GM23338 (cell line): Measurements from ENCODE around the gene IL7R. TPM values are rescaled to one million over a fixed set of nuclear protein-coding genes. Genes with fewer than 3 reads are reported as not detected.

Experiments
- ATAC-seq: fragments of 200-7000 bp; cut with Tn5 transposase; 3 replicates; pipeline ENCODE4 v1.9.1; 2020
- DNase-seq: peaks from one replicate; pipeline ENCODE4 v3.0.0-alpha.2; 2015; ENCODE audit warnings: low spot score
- H2AFZ ChIP-seq: fragments of 200-600 bp; sonication (generic); 2 replicates; pipeline ENCODE4 v1.8.0; 2016; ENCODE audit warnings: antibody characterized with exemption, mild to moderate bottlenecking, moderate library complexity
- H3F3A ChIP-seq: fragments of 200-600 bp; sonication (generic); replicated peaks from 2 replicates; pipeline ENCODE4 v1.8.0; 2017; ENCODE audit warnings: antibody characterized with exemption, mixed run types, low read depth
- H3K27ac ChIP-seq: fragments of 200-600 bp; sonication (generic); 2 replicates; pipeline ENCODE4 v1.6.1; 2016; ENCODE audit warnings: low read depth
- H3K27me3 ChIP-seq: fragments of 200-600 bp; sonication (generic); 2 replicates; pipeline ENCODE4 v1.8.0; 2016; ENCODE audit warnings: mild to moderate bottlenecking, mixed run types, moderate library complexity; ENCODE audit not compliant: insufficient read depth
- H3K36me3 ChIP-seq: fragments of 200-600 bp; sonication (generic); 2 replicates; pipeline ENCODE4 v1.8.0; 2016; ENCODE audit warnings: mild to moderate bottlenecking; ENCODE audit not compliant: insufficient read depth
- H3K4me1 ChIP-seq: fragments of 200-600 bp; sonication (generic); 2 replicates; pipeline ENCODE4 v1.8.0; 2016; ENCODE audit warnings: mild to moderate bottlenecking, moderate library complexity; ENCODE audit not compliant: insufficient read depth
- H3K4me2 ChIP-seq: fragments of 200-600 bp; sonication (generic); 2 replicates; pipeline ENCODE4 v1.7.1; 2017; ENCODE audit warnings: mixed run types
- H3K4me3 ChIP-seq: fragments of 200-600 bp; sonication (generic); 2 replicates; pipeline ENCODE4 v1.6.1; 2016; ENCODE audit warnings: mixed run types
- H3K79me2 ChIP-seq: fragments of 200-600 bp; sonication (generic); replicated peaks from 2 replicates; pipeline ENCODE4 v1.8.0; 2017; ENCODE audit warnings: mild to moderate bottlenecking; ENCODE audit not compliant: insufficient read depth
- H3K9me2 ChIP-seq: fragments of 200-600 bp; sonication (generic); 2 replicates; pipeline ENCODE4 v1.8.0; 2017; ENCODE audit not compliant: insufficient read depth
- H4K20me1 ChIP-seq: fragments of 200-600 bp; sonication (generic); replicated peaks from 2 replicates; pipeline ENCODE4 v1.8.0; 2017; ENCODE audit warnings: mild to moderate bottlenecking; ENCODE audit not compliant: insufficient read depth
- H3K27ac Mint-ChIP-seq: 2 replicates; pipeline ENCODE4 v1.8.0; 2020; ENCODE audit warnings: inconsistent platforms, mild to moderate bottlenecking, moderate library complexity, mixed read lengths
- H3K27me3 Mint-ChIP-seq: 3 replicates; pipeline ENCODE4 v1.8.0; 2022; ENCODE audit warnings: low read depth, mild to moderate bottlenecking, moderate library complexity, mixed read lengths, inconsistent platforms; ENCODE audit not compliant: insufficient read depth, poor library complexity
- H3K36me3 Mint-ChIP-seq: 3 replicates; pipeline ENCODE4 v1.8.0; 2021; ENCODE audit warnings: low read depth, mild to moderate bottlenecking, inconsistent platforms, moderate library complexity, mixed read lengths
- H3K4me1 Mint-ChIP-seq: 3 replicates; pipeline ENCODE4 v1.8.0; 2020; ENCODE audit warnings: mild to moderate bottlenecking, inconsistent platforms, mixed read lengths
- H3K4me3 Mint-ChIP-seq: 3 replicates; pipeline ENCODE4 v1.8.0; 2021; ENCODE audit warnings: moderate library complexity, mild to moderate bottlenecking, inconsistent platforms, mixed read lengths
- H3K9me3 Mint-ChIP-seq: 3 replicates; pipeline ENCODE4 v1.8.0; 2020; ENCODE audit warnings: moderate library complexity, mild to moderate bottlenecking, inconsistent platforms, mixed read lengths
- CREB1 ChIP-seq: fragments of 250-450 bp; sonication (Bioruptor Pico); IDR thresholded peaks from 2 replicates; pipeline ENCODE4 v1.5.0; 2020; ENCODE audit warnings: low read depth, mild to moderate bottlenecking, moderate library complexity
- ETS1 ChIP-seq: IDR thresholded peaks from 2 replicates; pipeline ENCODE4 v1.6.1; 2016; ENCODE audit warnings: antibody characterized with exemption
- EZH2 ChIP-seq: fragments of 200-600 bp; sonication (generic); IDR thresholded peaks from one replicate; pipeline ENCODE4 v1.8.0; 2017; ENCODE audit warnings: antibody characterized with exemption, mild to moderate bottlenecking, low read depth; ENCODE audit not compliant: unreplicated experiment
- EZH2phosphoT487 ChIP-seq: fragments of 200-600 bp; sonication (generic); IDR thresholded peaks from one replicate; pipeline ENCODE4 v1.8.1; 2018; ENCODE audit warnings: antibody characterized with exemption; ENCODE audit not compliant: unreplicated experiment
- NANOG ChIP-seq: IDR thresholded peaks from 2 replicates; pipeline ENCODE4 v1.6.1; 2016; ENCODE audit warnings: antibody characterized with exemption, borderline replicate concordance
- ZNF114 ChIP-seq: fragments of 250-450 bp; sonication (Bioruptor Pico); IDR thresholded peaks from 2 replicates; pipeline ENCODE4 v1.5.0; 2020; ENCODE audit warnings: mild to moderate bottlenecking, moderate library complexity
- ZNF331 ChIP-seq: fragments of 250-450 bp; sonication (Bioruptor Pico); IDR thresholded peaks from 2 replicates; pipeline ENCODE4 v1.5.0; 2020; ENCODE audit warnings: low read depth, mild to moderate bottlenecking, moderate library complexity
- polyA plus RNA-seq: library from polyadenylated mRNA; unstranded; fragments of >200 nt; fragmentation: Nextera tagmentation; extraction: Ambion mirVana; gene quantifications from 2 replicates; pipeline ENCODE4 v1.2.1, GENCODE V29; 2016
- total RNA-seq: library from RNA; depleted of rRNA; stranded (reverse); fragments of >200 nt; shearing (Covaris generic); gene quantifications from 2 replicates; pipeline ENCODE4 v1.2.3, GENCODE V29; 2014
- TF ChIP-seq, protein P1 (sequence below), 2 experiments: fragments of 200-600 bp in 1 of 2; sonication (generic) in 1 of 2; conservative IDR thresholded peaks; 2 replicates each; pipeline versions ENCODE4 v1.5.1 to v1.6.1; 2016 to 2017; ENCODE audit warnings: antibody characterized with exemption in 2 of 2, low read depth in 2 of 2, mild to moderate bottlenecking in 2 of 2, moderate library complexity in 1 of 2
- TF ChIP-seq, protein P2 (sequence below): fragments of 250-450 bp; sonication (Bioruptor Pico); IDR thresholded peaks from 2 replicates; pipeline ENCODE4 v1.5.0; 2020; ENCODE audit warnings: mild to moderate bottlenecking, moderate library complexity

The IL7R gene
- total and polyA plus RNA-seq, 2 experiments from 2014 or later, result not detected

DNA sequence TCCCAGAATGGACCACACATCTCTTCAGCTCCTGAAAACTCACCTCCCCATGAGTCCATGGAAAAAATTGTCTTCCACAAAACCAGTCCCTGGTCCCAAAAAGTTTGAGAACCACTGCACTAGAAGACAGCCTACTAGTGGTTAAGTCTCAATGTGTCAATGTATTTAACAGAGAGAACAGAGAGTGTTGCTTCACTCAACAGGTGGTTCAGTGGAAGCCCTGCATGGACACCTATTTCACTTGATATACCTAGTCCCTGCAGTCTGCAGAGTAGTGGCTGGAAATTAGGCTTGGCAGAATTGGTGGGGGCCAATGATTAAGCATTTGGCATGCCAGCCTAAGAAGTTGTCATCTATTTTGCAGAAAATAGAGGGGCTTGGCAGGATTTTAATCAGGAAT is 23.0 kb downstream of the IL7R start:
- H3K4me3 Mint-ChIP-seq, result no peak overlapping the region
- no peak for TF ChIP-seq ZNF114 (CRISPR knock-in tag)
- TF ChIP-seq, protein P1, sequence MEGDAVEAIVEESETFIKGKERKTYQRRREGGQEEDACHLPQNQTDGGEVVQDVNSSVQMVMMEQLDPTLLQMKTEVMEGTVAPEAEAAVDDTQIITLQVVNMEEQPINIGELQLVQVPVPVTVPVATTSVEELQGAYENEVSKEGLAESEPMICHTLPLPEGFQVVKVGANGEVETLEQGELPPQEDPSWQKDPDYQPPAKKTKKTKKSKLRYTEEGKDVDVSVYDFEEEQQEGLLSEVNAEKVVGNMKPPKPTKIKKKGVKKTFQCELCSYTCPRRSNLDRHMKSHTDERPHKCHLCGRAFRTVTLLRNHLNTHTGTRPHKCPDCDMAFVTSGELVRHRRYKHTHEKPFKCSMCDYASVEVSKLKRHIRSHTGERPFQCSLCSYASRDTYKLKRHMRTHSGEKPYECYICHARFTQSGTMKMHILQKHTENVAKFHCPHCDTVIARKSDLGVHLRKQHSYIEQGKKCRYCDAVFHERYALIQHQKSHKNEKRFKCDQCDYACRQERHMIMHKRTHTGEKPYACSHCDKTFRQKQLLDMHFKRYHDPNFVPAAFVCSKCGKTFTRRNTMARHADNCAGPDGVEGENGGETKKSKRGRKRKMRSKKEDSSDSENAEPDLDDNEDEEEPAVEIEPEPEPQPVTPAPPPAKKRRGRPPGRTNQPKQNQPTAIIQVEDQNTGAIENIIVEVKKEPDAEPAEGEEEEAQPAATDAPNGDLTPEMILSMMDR (conservative IDR thresholded peaks at IDR 0.05; ENCODE audit: low read depth in 2 of 2), result no peak
- no peak for TF ChIP-seq EZH2
- TF ChIP-seq EZH2phosphoT487, result no peak
- no peak for TF ChIP-seq CREB1 (CRISPR knock-in tag)
- no peak for TF ChIP-seq NANOG
- peaks cover 2% of the 10 kb centered on the region for H3K27me3 Mint-ChIP-seq

DNA sequence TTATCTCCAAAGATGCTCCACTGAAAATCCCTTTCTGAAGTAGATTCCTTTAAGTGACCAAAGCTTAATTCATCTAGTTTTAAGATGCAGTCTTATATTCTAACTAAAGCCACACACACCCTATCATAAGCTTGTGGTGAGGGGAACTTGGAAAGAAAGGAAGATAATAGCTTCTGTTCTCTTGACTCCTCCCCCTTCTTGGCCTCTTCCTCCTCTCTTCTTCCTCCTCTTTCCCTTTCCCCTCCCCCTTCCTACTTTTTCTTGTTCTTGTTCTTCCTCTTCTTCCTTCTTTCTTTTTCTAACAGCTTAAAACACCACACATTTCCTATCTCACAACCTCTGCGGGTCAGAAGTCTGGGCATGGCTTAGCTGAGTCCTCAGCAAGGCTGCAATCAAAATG is 23.5 kb downstream of the IL7R start:
- Mint-ChIP-seq H3K4me3 (no peak overlapping the region), H3K36me3 (no peaks in the 10 kb centered on the region), H3K9me3 (no peaks in the 10 kb centered on the region), H3K27ac (no peak overlapping the region), H3K27me3 (peaks cover 2% of the 10 kb centered on the region), H3K4me1 (no peaks in the 10 kb centered on the region)
- ATAC-seq, result no peak
- Histone ChIP-seq H3K27me3 (no peaks in the 10 kb centered on the region), H3K36me3 (no peaks in the 10 kb centered on the region), H3K4me1 (no peaks in the 10 kb centered on the region), H2AFZ (no peak overlapping the region), H3K9me2 (peaks cover 26% of the 10 kb centered on the region), H4K20me1 (no peaks in the 10 kb centered on the region), H3F3A (no peaks in the 10 kb centered on the region), H3K4me2 (no peak overlapping the region), H3K27ac (no peak overlapping the region), H3K4me3 (no peak overlapping the region), H3K79me2 (no peaks in the 10 kb centered on the region)
- TF ChIP-seq EZH2 (no peak), ETS1 (no peak), CREB1 (CRISPR knock-in tag) (no peak), ZNF114 (CRISPR knock-in tag) (no peak), ZNF331 (CRISPR knock-in tag) (no peak)
- TF ChIP-seq, protein P2, sequence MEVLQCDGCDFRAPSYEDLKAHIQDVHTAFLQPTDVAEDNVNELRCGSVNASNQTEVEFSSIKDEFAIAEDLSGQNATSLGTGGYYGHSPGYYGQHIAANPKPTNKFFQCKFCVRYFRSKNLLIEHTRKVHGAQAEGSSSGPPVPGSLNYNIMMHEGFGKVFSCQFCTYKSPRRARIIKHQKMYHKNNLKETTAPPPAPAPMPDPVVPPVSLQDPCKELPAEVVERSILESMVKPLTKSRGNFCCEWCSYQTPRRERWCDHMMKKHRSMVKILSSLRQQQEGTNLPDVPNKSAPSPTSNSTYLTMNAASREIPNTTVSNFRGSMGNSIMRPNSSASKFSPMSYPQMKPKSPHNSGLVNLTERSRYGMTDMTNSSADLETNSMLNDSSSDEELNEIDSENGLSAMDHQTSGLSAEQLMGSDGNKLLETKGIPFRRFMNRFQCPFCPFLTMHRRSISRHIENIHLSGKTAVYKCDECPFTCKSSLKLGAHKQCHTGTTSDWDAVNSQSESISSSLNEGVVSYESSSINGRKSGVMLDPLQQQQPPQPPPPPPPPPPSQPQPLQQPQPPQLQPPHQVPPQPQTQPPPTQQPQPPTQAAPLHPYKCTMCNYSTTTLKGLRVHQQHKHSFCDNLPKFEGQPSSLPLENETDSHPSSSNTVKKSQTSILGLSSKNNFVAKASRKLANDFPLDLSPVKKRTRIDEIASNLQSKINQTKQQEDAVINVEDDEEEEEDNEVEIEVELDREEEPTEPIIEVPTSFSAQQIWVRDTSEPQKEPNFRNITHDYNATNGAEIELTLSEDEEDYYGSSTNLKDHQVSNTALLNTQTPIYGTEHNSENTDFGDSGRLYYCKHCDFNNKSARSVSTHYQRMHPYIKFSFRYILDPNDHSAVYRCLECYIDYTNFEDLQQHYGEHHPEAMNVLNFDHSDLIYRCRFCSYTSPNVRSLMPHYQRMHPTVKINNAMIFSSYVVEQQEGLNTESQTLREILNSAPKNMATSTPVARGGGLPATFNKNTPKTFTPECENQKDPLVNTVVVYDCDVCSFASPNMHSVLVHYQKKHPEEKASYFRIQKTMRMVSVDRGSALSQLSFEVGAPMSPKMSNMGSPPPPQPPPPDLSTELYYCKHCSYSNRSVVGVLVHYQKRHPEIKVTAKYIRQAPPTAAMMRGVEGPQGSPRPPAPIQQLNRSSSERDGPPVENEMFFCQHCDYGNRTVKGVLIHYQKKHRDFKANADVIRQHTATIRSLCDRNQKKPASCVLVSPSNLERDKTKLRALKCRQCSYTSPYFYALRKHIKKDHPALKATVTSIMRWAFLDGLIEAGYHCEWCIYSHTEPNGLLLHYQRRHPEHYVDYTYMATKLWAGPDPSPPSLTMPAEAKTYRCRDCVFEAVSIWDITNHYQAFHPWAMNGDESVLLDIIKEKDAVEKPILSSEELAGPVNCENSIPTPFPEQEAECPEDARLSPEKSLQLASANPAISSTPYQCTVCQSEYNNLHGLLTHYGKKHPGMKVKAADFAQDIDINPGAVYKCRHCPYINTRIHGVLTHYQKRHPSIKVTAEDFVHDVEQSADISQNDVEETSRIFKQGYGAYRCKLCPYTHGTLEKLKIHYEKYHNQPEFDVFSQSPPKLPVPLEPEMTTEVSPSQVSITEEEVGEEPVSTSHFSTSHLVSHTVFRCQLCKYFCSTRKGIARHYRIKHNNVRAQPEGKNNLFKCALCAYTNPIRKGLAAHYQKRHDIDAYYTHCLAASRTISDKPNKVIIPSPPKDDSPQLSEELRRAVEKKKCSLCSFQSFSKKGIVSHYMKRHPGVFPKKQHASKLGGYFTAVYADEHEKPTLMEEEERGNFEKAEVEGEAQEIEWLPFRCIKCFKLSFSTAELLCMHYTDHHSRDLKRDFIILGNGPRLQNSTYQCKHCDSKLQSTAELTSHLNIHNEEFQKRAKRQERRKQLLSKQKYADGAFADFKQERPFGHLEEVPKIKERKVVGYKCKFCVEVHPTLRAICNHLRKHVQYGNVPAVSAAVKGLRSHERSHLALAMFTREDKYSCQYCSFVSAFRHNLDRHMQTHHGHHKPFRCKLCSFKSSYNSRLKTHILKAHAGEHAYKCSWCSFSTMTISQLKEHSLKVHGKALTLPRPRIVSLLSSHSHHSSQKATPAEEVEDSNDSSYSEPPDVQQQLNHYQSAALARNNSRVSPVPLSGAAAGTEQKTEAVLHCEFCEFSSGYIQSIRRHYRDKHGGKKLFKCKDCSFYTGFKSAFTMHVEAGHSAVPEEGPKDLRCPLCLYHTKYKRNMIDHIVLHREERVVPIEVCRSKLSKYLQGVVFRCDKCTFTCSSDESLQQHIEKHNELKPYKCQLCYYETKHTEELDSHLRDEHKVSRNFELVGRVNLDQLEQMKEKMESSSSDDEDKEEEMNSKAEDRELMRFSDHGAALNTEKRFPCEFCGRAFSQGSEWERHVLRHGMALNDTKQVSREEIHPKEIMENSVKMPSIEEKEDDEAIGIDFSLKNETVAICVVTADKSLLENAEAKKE (CRISPR knock-in tag), result no peak
- no peak for DNase-seq

More for the DNA sequence above, 23.0 kb downstream of the IL7R start:
- Histone ChIP-seq H3K4me1 (no peaks in the 10 kb centered on the region), H4K20me1 (no peaks in the 10 kb centered on the region), H3K4me3 (no peak overlapping the region), H2AFZ (no peak overlapping the region), H3K27ac (no peak overlapping the region), H3K36me3 (no peaks in the 10 kb centered on the region), H3K9me2 (peaks cover 26% of the 10 kb centered on the region), H3K4me2 (no peak overlapping the region), H3K27me3 (no peaks in the 10 kb centered on the region), H3F3A (no peaks in the 10 kb centered on the region), H3K79me2 (no peaks in the 10 kb centered on the region)
- Mint-ChIP-seq H3K36me3 (no peaks in the 10 kb centered on the region), H3K9me3 (no peaks in the 10 kb centered on the region), H3K27ac (no peak overlapping the region), H3K4me1 (no peaks in the 10 kb centered on the region)
- DNase-seq (no peak), ATAC-seq (no peak)
